SU-DHL-6 (cell line): Measurements from ENCODE around the gene GRIN2A.

ENCODE experiments used
- H2AFZ ChIP-seq: fragments of 200-600 bp; sonication (generic); 2 replicates; pipeline ENCODE4 v1.6.1; 2014; ENCODE audit warnings: low read depth, mild to moderate bottlenecking, moderate library complexity, mixed read lengths, antibody characterized with exemption, low read length; ENCODE audit not compliant: severe bottlenecking
- H3F3A ChIP-seq: fragments of 200-600 bp; shearing (Covaris generic); 2 replicates; pipeline ENCODE4 v1.6.0; 2016; ENCODE audit warnings: antibody characterized with exemption, mild to moderate bottlenecking; ENCODE audit not compliant: insufficient read depth
- H3K27ac ChIP-seq: fragments of 200-600 bp; sonication (generic); 2 replicates; pipeline ENCODE4 v1.5.1; 2016; ENCODE audit warnings: low read depth, mild to moderate bottlenecking, low read length, moderate library complexity, mixed read lengths
- H3K27me3 ChIP-seq: fragments of 200-600 bp; sonication (generic), shearing (Covaris generic); 2 replicates; pipeline ENCODE4 v1.6.0; 2014; ENCODE audit warnings: mild to moderate bottlenecking, low read length
- H3K36me3 ChIP-seq: fragments of 200-600 bp; sonication (generic); 2 replicates; pipeline ENCODE4 v1.6.1; 2014; ENCODE audit warnings: mild to moderate bottlenecking, low read length, mixed read lengths
- H3K4me2 ChIP-seq: fragments of 300-600, 200-600 bp; shearing (Covaris generic), sonication (generic); 2 replicates; pipeline ENCODE4 v1.6.0; 2014; ENCODE audit warnings: low read length, low read depth, mild to moderate bottlenecking; ENCODE audit not compliant: poor library complexity, severe bottlenecking
- H3K4me3 ChIP-seq: fragments of 200-600 bp; sonication (generic); 2 replicates; pipeline ENCODE4 v1.5.1; 2014; ENCODE audit warnings: antibody characterized with exemption, low read length, mild to moderate bottlenecking, mixed read lengths; ENCODE audit not compliant: insufficient read depth, poor library complexity, severe bottlenecking
- H3K79me2 ChIP-seq: fragments of 200-600 bp; sonication (generic); 2 replicates; pipeline ENCODE4 v1.6.1; 2014; ENCODE audit warnings: mild to moderate bottlenecking, low read length, moderate library complexity; ENCODE audit not compliant: insufficient read depth
- H3K9ac ChIP-seq: fragments of 200-600 bp; sonication (generic); 2 replicates; pipeline ENCODE4 v1.7.0; 2014; ENCODE audit warnings: mild to moderate bottlenecking, low read length
- H3K9me2 ChIP-seq: fragments of 200-600 bp; sonication (generic); replicated peaks from 2 replicates; pipeline ENCODE4 v1.6.1; 2014; ENCODE audit warnings: low read length; ENCODE audit not compliant: insufficient read depth
- H3K9me3 ChIP-seq: fragments of 200-600 bp; sonication (generic); 2 replicates; pipeline ENCODE4 v1.6.1; 2014; ENCODE audit warnings: low read length, mixed read lengths; ENCODE audit not compliant: insufficient read depth
- H4K20me1 ChIP-seq: fragments of 200-600 bp; sonication (generic); 2 replicates; pipeline ENCODE4 v1.6.1; 2014; ENCODE audit warnings: low read depth, mild to moderate bottlenecking, antibody characterized with exemption, low read length, moderate library complexity, mixed read lengths
- EZH2phosphoT487 ChIP-seq: fragments of 200-600 bp; sonication (generic), shearing (Covaris generic); conservative IDR thresholded peaks from 2 replicates; pipeline ENCODE4 v1.6.1; 2018; ENCODE audit warnings: mild to moderate bottlenecking, antibody characterized with exemption, low read length, moderate library complexity, mixed read lengths
- TF ChIP-seq, protein P1 (sequence below): fragments of 200-600 bp; sonication (generic); IDR thresholded peaks from one replicate; pipeline ENCODE4 v1.5.1; 2017; ENCODE audit warnings: antibody characterized with exemption, mild to moderate bottlenecking, low read length, moderate library complexity; ENCODE audit not compliant: insufficient read depth, poor library complexity, severe bottlenecking

The GRIN2A gene

DNA sequence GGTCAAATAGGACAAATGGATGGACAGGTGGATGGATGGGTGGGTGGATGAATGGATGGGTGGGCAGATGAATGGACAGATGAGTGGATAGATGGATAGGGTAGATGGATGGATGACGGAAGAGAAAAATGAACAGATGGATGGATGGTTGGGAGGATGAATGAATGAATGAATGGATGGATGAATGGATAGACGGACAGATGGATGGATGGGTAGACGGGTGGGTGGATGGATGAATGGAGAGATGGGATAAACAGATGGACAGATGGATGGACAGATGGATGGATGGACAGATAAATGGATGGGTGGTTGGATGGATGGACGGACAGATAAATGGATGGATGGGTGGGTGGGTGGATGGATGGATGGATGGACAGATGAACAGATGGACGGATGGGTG lies 232.8 kb downstream of the GRIN2A start:
- Histone ChIP-seq H3K27me3 (no peaks in the 10 kb centered on the region), H3K9me3 (no peaks in the 10 kb centered on the region), H3K4me3 (no peak overlapping the region), H3K9me2 (no peaks in the 10 kb centered on the region), H3K36me3 (no peaks in the 10 kb centered on the region), H3F3A (no peaks in the 10 kb centered on the region), H3K4me2 (no peak overlapping the region), H3K79me2 (no peaks in the 10 kb centered on the region), H3K9ac (no peak overlapping the region), H4K20me1 (no peaks in the 10 kb centered on the region), H2AFZ (no peak overlapping the region), H3K27ac (no peak overlapping the region)
- no peak for TF ChIP-seq EZH2phosphoT487
- TF ChIP-seq, protein P1, sequence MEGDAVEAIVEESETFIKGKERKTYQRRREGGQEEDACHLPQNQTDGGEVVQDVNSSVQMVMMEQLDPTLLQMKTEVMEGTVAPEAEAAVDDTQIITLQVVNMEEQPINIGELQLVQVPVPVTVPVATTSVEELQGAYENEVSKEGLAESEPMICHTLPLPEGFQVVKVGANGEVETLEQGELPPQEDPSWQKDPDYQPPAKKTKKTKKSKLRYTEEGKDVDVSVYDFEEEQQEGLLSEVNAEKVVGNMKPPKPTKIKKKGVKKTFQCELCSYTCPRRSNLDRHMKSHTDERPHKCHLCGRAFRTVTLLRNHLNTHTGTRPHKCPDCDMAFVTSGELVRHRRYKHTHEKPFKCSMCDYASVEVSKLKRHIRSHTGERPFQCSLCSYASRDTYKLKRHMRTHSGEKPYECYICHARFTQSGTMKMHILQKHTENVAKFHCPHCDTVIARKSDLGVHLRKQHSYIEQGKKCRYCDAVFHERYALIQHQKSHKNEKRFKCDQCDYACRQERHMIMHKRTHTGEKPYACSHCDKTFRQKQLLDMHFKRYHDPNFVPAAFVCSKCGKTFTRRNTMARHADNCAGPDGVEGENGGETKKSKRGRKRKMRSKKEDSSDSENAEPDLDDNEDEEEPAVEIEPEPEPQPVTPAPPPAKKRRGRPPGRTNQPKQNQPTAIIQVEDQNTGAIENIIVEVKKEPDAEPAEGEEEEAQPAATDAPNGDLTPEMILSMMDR: no peak

DNA sequence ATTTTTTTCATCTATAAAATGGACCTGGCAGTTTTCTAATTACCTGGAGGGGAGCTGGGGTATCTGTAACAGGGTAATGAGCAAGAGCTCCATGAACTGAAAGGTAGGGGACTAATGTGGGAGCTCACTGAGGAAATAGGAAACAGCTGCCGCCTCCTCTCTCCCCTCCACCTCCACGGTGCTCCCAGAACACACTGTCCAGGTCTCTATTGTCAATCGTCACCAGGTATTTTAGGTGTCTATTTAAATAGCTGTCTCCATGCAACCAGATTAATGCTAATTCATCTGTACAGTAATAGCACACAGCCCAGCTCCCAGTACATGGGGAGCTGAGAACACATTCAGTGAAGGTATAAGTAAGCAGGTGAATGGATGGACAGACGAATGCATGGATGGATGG lies 233.3 kb downstream of the GRIN2A start:
- Histone ChIP-seq H3K4me3 (no peak overlapping the region), H3K36me3 (no peaks in the 10 kb centered on the region), H3K27me3 (no peaks in the 10 kb centered on the region), H3K9me3 (no peaks in the 10 kb centered on the region), H4K20me1 (no peaks in the 10 kb centered on the region), H3K9ac (no peak overlapping the region), H3K27ac (no peak overlapping the region), H3F3A (no peaks in the 10 kb centered on the region), H3K4me2 (no peak overlapping the region), H3K9me2 (no peaks in the 10 kb centered on the region), H2AFZ (no peak overlapping the region), H3K79me2 (no peaks in the 10 kb centered on the region)
- TF ChIP-seq, protein P1: no peak
- no peak for TF ChIP-seq EZH2phosphoT487

DNA sequence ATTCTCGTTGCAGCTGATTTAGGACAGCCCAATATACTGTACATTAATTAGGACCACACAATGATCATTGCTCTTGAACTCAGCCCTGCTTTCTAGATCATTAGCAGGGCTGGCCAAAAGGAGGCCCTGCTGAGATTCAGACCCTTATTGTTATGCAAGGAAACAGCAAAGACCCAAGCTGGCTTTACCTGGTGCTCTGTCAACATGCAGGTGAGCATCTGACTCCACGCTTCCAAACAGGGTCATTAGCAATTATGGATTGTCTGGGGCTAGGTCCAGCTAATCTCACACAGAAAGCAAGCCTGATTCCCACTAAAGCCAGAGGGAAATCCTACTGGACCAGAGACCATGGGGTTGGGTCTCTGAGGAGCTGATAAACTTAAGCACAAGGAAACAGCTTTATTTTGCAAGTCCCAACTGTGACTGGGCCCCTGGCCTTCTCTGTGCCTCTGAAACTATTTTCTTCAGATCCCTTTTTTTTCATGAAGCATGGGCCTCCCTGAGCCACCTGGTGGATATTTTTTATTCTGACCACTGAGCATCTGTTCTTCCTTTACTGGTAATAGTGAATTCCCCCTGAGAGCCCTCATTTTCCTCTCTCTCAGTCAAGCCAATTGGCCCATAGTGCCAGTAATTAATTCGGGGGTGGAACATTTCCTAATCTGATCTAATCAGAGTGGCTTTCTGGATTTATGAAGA lies 236.1 kb downstream of the GRIN2A start:
- Histone ChIP-seq H3K9me2 (no peaks in the 10 kb centered on the region), H2AFZ (no peak overlapping the region), H3K4me2 (no peak overlapping the region), H3K4me3 (no peak overlapping the region), H3K79me2 (no peaks in the 10 kb centered on the region), H3K9me3 (no peaks in the 10 kb centered on the region), H3K36me3 (no peaks in the 10 kb centered on the region), H3K27me3 (no peaks in the 10 kb centered on the region), H4K20me1 (no peaks in the 10 kb centered on the region), H3K27ac (no peak overlapping the region), H3K9ac (no peak overlapping the region), H3F3A (no peaks in the 10 kb centered on the region)
- TF ChIP-seq, protein P1: no peak
- no peak for TF ChIP-seq EZH2phosphoT487
